IMR-90 (cell line): Measurements from ENCODE around the gene IGF2BP3. TPM values are rescaled to one million over a fixed set of nuclear protein-coding genes. Genes with fewer than 3 reads are reported as not detected.

Source experiments
- ATAC-seq: fragments of 200-7000 bp; cut with Tn5 transposase; 2 replicates; pipeline ENCODE4 v1.9.1; 2020; ENCODE audit warnings: low read depth, mild to moderate bottlenecking, moderate library complexity
- BruUV-seq: library from RNA; stranded (reverse); fragments of 400-500 nt; replicated peaks from 2 replicates; lab custom pipeline; 2021; lab: Mats Ljungman, UMichigan
- CTCF ChIA-PET: fragments of 300-600 bp; formaldehyde crosslinking; extraction: SDS; loops from one replicate; lab custom pipeline; 2021; ENCODE audit warnings: antibody characterized with exemption; lab: Yijun Ruan, JAX
- POLR2A ChIA-PET: fragments of 300-600 bp; sonication (Branson Sonifier 250); formaldehyde crosslinking; loops from one replicate; lab custom pipeline; 2022; ENCODE audit warnings: antibody characterized with exemption; ENCODE audit not compliant: unreplicated experiment; lab: Charles Lee
- DNase-seq: peaks from one replicate; pipeline ENCODE4 v3.0.0; 2013
- H2AFZ ChIP-seq: replicated peaks from 2 replicates; pipeline ENCODE3; 2013; ENCODE audit warnings: low read length, mild to moderate bottlenecking; ENCODE audit not compliant: poor library complexity
- H2AK5ac ChIP-seq: 2 replicates; pipeline ENCODE4 v1.6.1; 2013; ENCODE audit warnings: low read depth, low read length, inconsistent platforms
- H2AK9ac ChIP-seq: replicated peaks from 2 replicates; pipeline ENCODE3; 2013; ENCODE audit warnings: mild to moderate bottlenecking, low read depth, low read length, moderate library complexity; ENCODE audit not compliant: poor library complexity
- H2BK120ac ChIP-seq: 2 replicates; pipeline ENCODE4 v1.6.1; 2013; ENCODE audit warnings: low read depth, low read length, inconsistent platforms
- H2BK15ac ChIP-seq: 3 replicates; pipeline ENCODE4 v1.6.1; 2013; ENCODE audit warnings: low read depth, low read length, inconsistent platforms
- H2BK20ac ChIP-seq: 2 replicates; pipeline ENCODE4 v1.6.1; 2013; ENCODE audit warnings: low read depth, mild to moderate bottlenecking, inconsistent platforms, low read length, moderate library complexity
- H2BK5ac ChIP-seq: 2 replicates; pipeline ENCODE4 v1.6.1; 2013; ENCODE audit warnings: mild to moderate bottlenecking, low read depth, low read length, inconsistent platforms; ENCODE audit not compliant: poor library complexity, severe bottlenecking
- H3K14ac ChIP-seq: replicated peaks from 2 replicates; pipeline ENCODE4 v1.6.1; 2013; ENCODE audit warnings: low read depth, low read length, inconsistent platforms
- H3K18ac ChIP-seq: 2 replicates; pipeline ENCODE4 v1.6.1; 2013; ENCODE audit warnings: low read depth, low read length, control low read depth
- H3K23ac ChIP-seq: 2 replicates; pipeline ENCODE4 v1.6.1; 2013; ENCODE audit warnings: low read depth, low read length, inconsistent platforms
- H3K27ac ChIP-seq: 2 replicates; pipeline ENCODE4 v1.5.1; 2013; ENCODE audit warnings: mild to moderate bottlenecking, control low read depth, low read length; ENCODE audit not compliant: insufficient read depth
- H3K27me3 ChIP-seq: 2 replicates; pipeline ENCODE4 v1.6.1; 2013; ENCODE audit warnings: low read length; ENCODE audit not compliant: control insufficient read depth, insufficient read depth
- H3K36me3 ChIP-seq: 2 replicates; pipeline ENCODE4 v1.6.1; 2013; ENCODE audit warnings: low read length, mixed read lengths; ENCODE audit not compliant: control insufficient read depth, insufficient read depth
- H3K4ac ChIP-seq: 2 replicates; pipeline ENCODE4 v1.6.1; 2013; ENCODE audit warnings: low read depth, low read length, inconsistent platforms
- H3K4me1 ChIP-seq: 2 replicates; pipeline ENCODE4 v1.6.1; 2013; ENCODE audit warnings: low read length, mixed read lengths; ENCODE audit not compliant: control insufficient read depth, insufficient read depth
- H3K4me2 ChIP-seq: 2 replicates; pipeline ENCODE4 v1.6.1; 2013; ENCODE audit warnings: low read depth, mild to moderate bottlenecking, control low read depth, low read length, moderate library complexity
- H3K4me3 ChIP-seq: 2 replicates; pipeline ENCODE4 v1.5.1; 2013; ENCODE audit warnings: low read depth, mild to moderate bottlenecking, control low read depth, low read length, moderate library complexity; ENCODE audit not compliant: insufficient read depth
- H3K56ac ChIP-seq: 2 replicates; pipeline ENCODE4 v1.6.1; 2013; ENCODE audit warnings: low read length, inconsistent platforms; ENCODE audit not compliant: insufficient read depth; ENCODE audit errors: extremely low read depth
- H3K79me1 ChIP-seq, 2 experiments: 2 replicates each; pipeline ENCODE4 v1.6.1; 2013; ENCODE audit warnings: low read length in 2 of 2, inconsistent platforms in 1 of 2, low read depth in 1 of 2
- H3K9ac ChIP-seq: 2 replicates; pipeline ENCODE4 v1.6.1; 2013; ENCODE audit warnings: low read depth, low read length, control low read depth
- H3K9me1 ChIP-seq: 2 replicates; pipeline ENCODE4 v1.6.1; 2013; ENCODE audit warnings: low read length, inconsistent platforms; ENCODE audit not compliant: insufficient read depth
- H3K9me3 ChIP-seq: 2 replicates; pipeline ENCODE4 v1.6.1; 2013; ENCODE audit warnings: low read length; ENCODE audit not compliant: control insufficient read depth, insufficient read depth
- H4K20me1 ChIP-seq: 2 replicates; pipeline ENCODE4 v1.6.1; 2013; ENCODE audit warnings: low read length, inconsistent platforms; ENCODE audit not compliant: insufficient read depth
- H4K5ac ChIP-seq: 2 replicates; pipeline ENCODE4 v1.6.1; 2013; ENCODE audit warnings: mild to moderate bottlenecking, low read depth, low read length, control low read depth
- H4K8ac ChIP-seq, 2 experiments: 2 replicates each; pipeline ENCODE4 v1.6.1; 2013; ENCODE audit warnings: low read depth in 2 of 2, low read length in 2 of 2, control low read depth in 1 of 2, inconsistent platforms in 1 of 2
- H4K91ac ChIP-seq: 2 replicates; pipeline ENCODE4 v1.6.1; 2013; ENCODE audit warnings: low read depth, low read length, inconsistent platforms; ENCODE audit not compliant: insufficient read depth
- BHLHE40 ChIP-seq: fragments of 150-350 bp; IDR thresholded peaks from 2 replicates; pipeline ENCODE4 v1.6.1; 2016; ENCODE audit warnings: mild to moderate bottlenecking, low read depth, low read length
- CEBPB ChIP-seq: IDR thresholded peaks from 2 replicates; pipeline ENCODE4 v1.6.1; 2012; ENCODE audit warnings: low read depth, low read length, improper control_type of control experiment
- ELK1 ChIP-seq: fragments of 150-350 bp; IDR thresholded peaks from 2 replicates; pipeline ENCODE4 v1.6.1; 2016; ENCODE audit warnings: low read depth, mild to moderate bottlenecking, low read length, moderate library complexity, borderline replicate concordance
- MAZ ChIP-seq: IDR thresholded peaks from 2 replicates; pipeline ENCODE4 v1.6.1; 2012; ENCODE audit warnings: low read depth, mild to moderate bottlenecking, low read length, improper control_type of control experiment, moderate library complexity, borderline replicate concordance
- NFE2L2 ChIP-seq: fragments of 150-350 bp; IDR thresholded peaks from 2 replicates; pipeline ENCODE4 v1.6.1; 2016; ENCODE audit warnings: low read depth, mild to moderate bottlenecking, low read length
- POLR2A ChIP-seq: IDR thresholded peaks from 2 replicates; pipeline ENCODE4 v1.6.1; 2012; ENCODE audit warnings: mild to moderate bottlenecking, low read depth, low read length
- RAD21 ChIP-seq: IDR thresholded peaks from 2 replicates; pipeline ENCODE4 v1.6.1; 2012; ENCODE audit warnings: low read length, improper control_type of control experiment
- RCOR1 ChIP-seq: IDR thresholded peaks from 2 replicates; pipeline ENCODE4 v1.6.1; 2012; ENCODE audit warnings: mild to moderate bottlenecking, low read length, improper control_type of control experiment; ENCODE audit not compliant: insufficient replicate concordance
- RFX5 ChIP-seq: IDR thresholded peaks from 2 replicates; pipeline ENCODE4 v1.8.0; 2012; ENCODE audit warnings: low read depth, mild to moderate bottlenecking, low read length, moderate library complexity
- SMC3 ChIP-seq: fragments of 150-350 bp; IDR thresholded peaks from 2 replicates; pipeline ENCODE4 v1.6.1; 2016; ENCODE audit warnings: low read depth, mild to moderate bottlenecking, antibody characterized with exemption, low read length, moderate library complexity
- WGBS, 2 experiments: methylation state at CpG; one replicate each; pipeline versions ENCODE4 v1.1.5 to v1.1.7; 2013; ENCODE audit warnings: missing lambda C conversion rate in 2 of 2; ENCODE audit not compliant: insufficient read length in 1 of 2; ENCODE audit errors: extremely low coverage in 2 of 2; 5-methylcytosine and 5-hydroxymethylcytosine counted together
- dilution Hi-C: fragments of 300-500 bp; cut with HindIII; formaldehyde crosslinking; loops from one replicate; pipeline ENCODE4 v1.14.3; 2018; ENCODE audit warnings: low sequenced_read_pairs; ENCODE audit not compliant: unreplicated experiment
- in situ Hi-C: fragments of 300-500 bp; cut with MboI; formaldehyde crosslinking; loops from 3 replicates; pipeline ENCODE4 v1.14.3; 2019; ENCODE audit warnings: low sequenced_read_pairs, inconsistent platforms, mixed read lengths
- intact Hi-C: fragments of 100-400 bp; cut with micrococcal nuclease; formaldehyde crosslinking; loops from 2 replicates; pipeline ENCODE4 v1.10.0; 2022
- polyA plus RNA-seq, 3 experiments: library from polyadenylated mRNA; depleted of rRNA; stranded (reverse); fragments of >200 nt; gene quantifications; 2 replicates each; pipeline ENCODE4 v1.2.3, GENCODE V29; 2012; ENCODE audit warnings: low replicate concordance in 1 of 3
- total RNA-seq: library from RNA; depleted of rRNA; stranded (reverse); fragments of >200 nt; gene quantifications from 2 replicates; pipeline ENCODE4 v1.2.3, GENCODE V29; 2012

IGF2BP3 gene
- total and polyA plus RNA-seq, 2 of the 4 experiments (the other 2 are of a cell fraction): 50.9 to 59.3 TPM

- TF ChIP-seq SMC3: no peak
Measured at GRCh38 chr7:23347682-23348180, 122.6 kb downstream of the IGF2BP3 start (continued).

DNA sequence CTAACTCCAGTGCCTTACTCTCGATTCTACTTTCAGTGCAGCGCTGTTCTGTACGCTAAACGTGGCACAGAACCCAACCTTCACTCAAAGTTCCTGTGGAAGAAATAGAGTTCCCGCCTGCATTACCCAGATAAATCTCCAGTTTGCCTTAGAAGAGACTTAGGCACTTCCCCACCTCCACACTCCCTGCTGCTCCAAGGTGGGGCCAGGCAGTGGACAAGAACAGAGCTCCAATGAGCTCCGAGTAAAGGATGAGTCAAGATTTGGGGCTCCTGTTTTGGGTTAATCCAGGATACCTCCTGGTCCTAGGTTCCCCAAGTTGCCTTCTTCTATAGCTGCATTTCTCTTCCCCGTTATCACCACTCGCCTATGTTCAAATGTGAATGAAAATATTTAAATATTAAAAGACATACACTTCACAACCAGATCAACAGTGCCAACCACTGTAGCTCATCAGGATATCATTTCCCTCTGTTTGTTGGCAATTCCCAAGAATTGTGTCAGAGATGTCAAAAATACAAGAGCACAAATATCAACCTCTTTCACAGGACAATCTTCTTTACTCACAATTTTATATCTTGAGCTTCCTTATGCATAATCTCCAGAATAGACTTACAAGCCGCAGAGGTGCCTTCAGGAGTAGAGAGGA, 123.1 kb downstream of the IGF2BP3 start:
- Histone ChIP-seq H3K9ac (peak overlapping the region; percentile 21; the same call in 1 of the 2 replicates), H3K4me3 (peak overlapping the region; percentile 21; the same call in 1 of the 2 replicates), H3K79me1 (peaks cover 22 to 69% of the 10 kb centered on the region in 2 experiments), H2AK9ac (peak overlapping the region; percentile 56), H3K14ac (peak overlapping the region; percentile 65), H4K8ac (peak overlapping the region; percentile 38 to 82), H2BK5ac (peak overlapping the region; percentile 91), H2BK120ac (peak overlapping the region; percentile 84), H3K4ac (peak overlapping the region; percentile 57), H2AK5ac (peak overlapping the region; percentile 83), H3K18ac (peak overlapping the region; percentile 46), H2AFZ (no peak overlapping the region), H2BK15ac (peak overlapping the region; percentile 92; the same call in 2 of the 3 replicates), H3K27me3 (no peaks in the 10 kb centered on the region), H4K20me1 (peaks cover 4% of the 10 kb centered on the region; the same call in 1 of the 2 replicates), H3K4me2 (peak overlapping the region; percentile 56; the same call in 1 of the 2 replicates), H3K36me3 (peaks cover 14% of the 10 kb centered on the region), H3K9me3 (no peaks in the 10 kb centered on the region), H3K4me1 (peaks cover 30% of the 10 kb centered on the region), H3K27ac (peak overlapping the region; percentile 62), H3K23ac (peak overlapping the region; percentile 83), H4K91ac (peak overlapping the region; percentile 89), H3K56ac (peak overlapping the region; percentile 72), H3K9me1 (peaks cover 33% of the 10 kb centered on the region), H2BK20ac (peak overlapping the region; percentile 81), H4K5ac (peak overlapping the region; percentile 31; the same call in 1 of the 2 replicates)
- no TSS peak for BruUV-seq
- POLR2A ChIA-PET: no interaction called here
- intact Hi-C loops: no loop called here
- no CpG with 5 or more reads among the region's 9 CpGs for WGBS, 2 experiments
- ATAC-seq: 0 out of 2 replicates have a peak, but pooled peaks have one; percentile 8
- no peak for TF ChIP-seq SMC3
- no peak for TF ChIP-seq NFE2L2
- no peak for TF ChIP-seq ELK1
- TF ChIP-seq BHLHE40: no peak
- TF ChIP-seq RCOR1: no peak
- no peak for TF ChIP-seq RAD21
- TF ChIP-seq RFX5: no peak
- TF ChIP-seq CEBPB: no peak
- no peak for TF ChIP-seq MAZ
- TF ChIP-seq POLR2A: no peak
- in situ Hi-C loops: no loop called here
- DNase-seq: no peak
- CTCF ChIA-PET: interaction anchor here (0.9 to 1.7 kb wide), 2 partner anchors 11 to 74 kb away, joined by 3 to 5 read pairs; no protein-coding TSS in a partner anchor
- dilution Hi-C loops: no loop called here
